Loucy (cell line): ENCODE measurements around the gene FADS2.

Source experiments
- H2AFZ ChIP-seq: fragments of 200-600 bp; sonication (generic); 2 replicates; pipeline ENCODE4 v1.6.0; 2016; ENCODE audit warnings: antibody characterized with exemption, mild to moderate bottlenecking, low read length, moderate library complexity
- H3F3A ChIP-seq: fragments of 200-600 bp; 2 replicates; pipeline ENCODE4 v1.6.0; 2016; ENCODE audit warnings: antibody characterized with exemption, low read depth, mild to moderate bottlenecking
- H3K27me3 ChIP-seq: fragments of 200-600 bp; sonication (generic); 2 replicates; pipeline ENCODE4 v1.6.1; 2014; ENCODE audit warnings: low read length, mild to moderate bottlenecking; ENCODE audit not compliant: insufficient read depth, poor library complexity, severe bottlenecking
- H3K36me3 ChIP-seq: fragments of 200-600 bp; sonication (generic); 2 replicates; pipeline ENCODE4 v1.6.1; 2016; ENCODE audit warnings: low read length; ENCODE audit not compliant: insufficient read depth
- H3K4me1 ChIP-seq: fragments of 200-600 bp; sonication (generic); 2 replicates; pipeline ENCODE4 v1.5.1; 2014; ENCODE audit warnings: low read length, mild to moderate bottlenecking; ENCODE audit not compliant: insufficient read depth, poor library complexity, severe bottlenecking
- H3K4me2 ChIP-seq: fragments of 200-600 bp; sonication (generic); 2 replicates; pipeline ENCODE4 v1.6.0; 2014; ENCODE audit warnings: antibody characterized with exemption, low read length, low read depth, mild to moderate bottlenecking; ENCODE audit not compliant: poor library complexity, severe bottlenecking
- H3K4me3 ChIP-seq: fragments of 200-600 bp; sonication (generic); 2 replicates; pipeline ENCODE4 v1.5.1; 2014; ENCODE audit warnings: low read length, mild to moderate bottlenecking, mixed read lengths; ENCODE audit not compliant: poor library complexity, severe bottlenecking
- H3K79me2 ChIP-seq: fragments of 200-600 bp; sonication (generic); 2 replicates; pipeline ENCODE4 v1.6.1; 2014; ENCODE audit warnings: low read length; ENCODE audit not compliant: insufficient read depth
- H3K9ac ChIP-seq: fragments of 200-600 bp; sonication (generic); 2 replicates; pipeline ENCODE4 v1.6.0; 2014; ENCODE audit warnings: mild to moderate bottlenecking, low read depth, low read length, moderate library complexity; ENCODE audit not compliant: poor library complexity, severe bottlenecking
- H3K9me2 ChIP-seq: fragments of 200-600 bp; sonication (generic); replicated peaks from 2 replicates; pipeline ENCODE4 v1.6.1; 2016; ENCODE audit warnings: low read depth, low read length, mixed read lengths
- H3K9me3 ChIP-seq: fragments of 200-600 bp; sonication (generic); 2 replicates; pipeline ENCODE4 v1.6.1; 2014; ENCODE audit warnings: mild to moderate bottlenecking, antibody characterized with exemption, low read length, low read depth; ENCODE audit not compliant: insufficient read depth
- H4K20me1 ChIP-seq: fragments of 200-600 bp; sonication (generic); 2 replicates; pipeline ENCODE4 v1.6.0; 2014; ENCODE audit warnings: antibody characterized with exemption, low read length, mild to moderate bottlenecking; ENCODE audit not compliant: insufficient read depth, poor library complexity, severe bottlenecking
- EZH2phosphoT487 ChIP-seq: fragments of 200-600 bp; IDR thresholded peaks from 2 replicates; pipeline ENCODE4 v1.6.1; 2018; ENCODE audit warnings: antibody characterized with exemption, mild to moderate bottlenecking, moderate library complexity, borderline replicate concordance
- TF ChIP-seq, protein P1 (sequence below): fragments of 200-600 bp; sonication (generic); conservative IDR thresholded peaks from 2 replicates; pipeline ENCODE4 v1.5.1; 2014; ENCODE audit warnings: mild to moderate bottlenecking, antibody characterized with exemption, low read length

Gene FADS2

DNA sequence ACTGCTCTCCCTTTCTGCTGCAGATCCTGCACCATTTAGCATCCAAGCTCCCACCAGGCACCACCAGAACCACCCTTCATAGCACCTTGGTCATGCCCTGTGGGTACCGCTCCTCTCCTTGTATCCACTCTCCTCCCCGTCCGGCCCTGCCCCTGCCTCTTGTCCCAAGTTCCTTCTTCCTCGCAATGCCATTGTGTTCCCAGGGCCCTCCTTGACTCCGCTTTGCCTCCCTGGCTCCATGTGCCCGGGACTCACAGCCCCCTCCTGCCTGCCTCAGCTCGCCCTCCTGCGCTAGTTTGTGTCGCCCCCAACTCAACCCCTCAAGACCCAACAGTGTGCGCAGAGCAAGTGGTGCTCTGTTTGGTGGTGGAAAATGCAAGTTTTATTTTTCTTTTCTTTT is 10.8 kb downstream of the FADS2 start:
- peaks cover 33% of the 10 kb centered on the region for H3K4me1 ChIP-seq

DNA sequence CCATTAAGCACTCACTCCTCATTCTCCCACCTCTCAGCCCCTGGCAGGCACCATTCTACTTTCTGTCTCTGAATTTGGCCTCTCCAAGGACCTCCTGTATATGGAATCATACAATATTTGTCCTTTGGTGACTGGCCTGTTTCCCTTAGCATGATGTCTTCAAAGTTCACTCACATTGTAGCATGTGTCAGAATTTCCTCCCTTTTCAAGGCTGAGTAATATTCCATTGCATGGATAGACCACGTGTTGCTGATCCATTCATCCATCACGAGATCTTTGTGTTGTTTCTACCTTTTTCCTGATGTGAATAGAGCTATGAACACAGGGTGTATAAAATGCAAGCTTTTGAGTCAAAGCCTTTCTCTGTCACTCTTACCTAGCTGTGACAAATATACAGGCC is 11.6 kb downstream of the FADS2 start:
- no peak overlapping the region for H3K4me2 ChIP-seq
- H3K4me1 ChIP-seq, result peaks cover 28% of the 10 kb centered on the region
- H3K36me3 ChIP-seq, result peaks cover 61% of the 10 kb centered on the region; the same call in 1 of the 2 replicates
- H3K9me3 ChIP-seq, result no peaks in the 10 kb centered on the region
- H3K79me2 ChIP-seq, result peaks cover 62% of the 10 kb centered on the region
- TF ChIP-seq, protein P1, sequence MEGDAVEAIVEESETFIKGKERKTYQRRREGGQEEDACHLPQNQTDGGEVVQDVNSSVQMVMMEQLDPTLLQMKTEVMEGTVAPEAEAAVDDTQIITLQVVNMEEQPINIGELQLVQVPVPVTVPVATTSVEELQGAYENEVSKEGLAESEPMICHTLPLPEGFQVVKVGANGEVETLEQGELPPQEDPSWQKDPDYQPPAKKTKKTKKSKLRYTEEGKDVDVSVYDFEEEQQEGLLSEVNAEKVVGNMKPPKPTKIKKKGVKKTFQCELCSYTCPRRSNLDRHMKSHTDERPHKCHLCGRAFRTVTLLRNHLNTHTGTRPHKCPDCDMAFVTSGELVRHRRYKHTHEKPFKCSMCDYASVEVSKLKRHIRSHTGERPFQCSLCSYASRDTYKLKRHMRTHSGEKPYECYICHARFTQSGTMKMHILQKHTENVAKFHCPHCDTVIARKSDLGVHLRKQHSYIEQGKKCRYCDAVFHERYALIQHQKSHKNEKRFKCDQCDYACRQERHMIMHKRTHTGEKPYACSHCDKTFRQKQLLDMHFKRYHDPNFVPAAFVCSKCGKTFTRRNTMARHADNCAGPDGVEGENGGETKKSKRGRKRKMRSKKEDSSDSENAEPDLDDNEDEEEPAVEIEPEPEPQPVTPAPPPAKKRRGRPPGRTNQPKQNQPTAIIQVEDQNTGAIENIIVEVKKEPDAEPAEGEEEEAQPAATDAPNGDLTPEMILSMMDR, result no peak
- no peak for TF ChIP-seq EZH2phosphoT487
- H2AFZ ChIP-seq, result no peak overlapping the region
- no peak overlapping the region for H3K9ac ChIP-seq
- no peak overlapping the region for H3K4me3 ChIP-seq
- H4K20me1 ChIP-seq, result peaks cover 13% of the 10 kb centered on the region
- H3K27me3 ChIP-seq, result no peaks in the 10 kb centered on the region
- H3K9me2 ChIP-seq, result no peaks in the 10 kb centered on the region
- peaks cover 9% of the 10 kb centered on the region for H3F3A ChIP-seq

More for the DNA sequence above, 10.8 kb downstream of the FADS2 start:
- peaks cover 64% of the 10 kb centered on the region for H3K79me2 ChIP-seq
- peaks cover 14% of the 10 kb centered on the region for H3F3A ChIP-seq
- no peak overlapping the region for H3K4me2 ChIP-seq
- H4K20me1 ChIP-seq, result peaks cover 13% of the 10 kb centered on the region
- H2AFZ ChIP-seq, result no peak overlapping the region
- no peak overlapping the region for H3K4me3 ChIP-seq
- no peaks in the 10 kb centered on the region for H3K9me3 ChIP-seq
- peaks cover 58% of the 10 kb centered on the region; the same call in 1 of the 2 replicates for H3K36me3 ChIP-seq
- no peak for TF ChIP-seq EZH2phosphoT487
- TF ChIP-seq, protein P1, result no peak
- no peaks in the 10 kb centered on the region for H3K27me3 ChIP-seq
- H3K9ac ChIP-seq, result no peak overlapping the region
- no peaks in the 10 kb centered on the region for H3K9me2 ChIP-seq

DNA sequence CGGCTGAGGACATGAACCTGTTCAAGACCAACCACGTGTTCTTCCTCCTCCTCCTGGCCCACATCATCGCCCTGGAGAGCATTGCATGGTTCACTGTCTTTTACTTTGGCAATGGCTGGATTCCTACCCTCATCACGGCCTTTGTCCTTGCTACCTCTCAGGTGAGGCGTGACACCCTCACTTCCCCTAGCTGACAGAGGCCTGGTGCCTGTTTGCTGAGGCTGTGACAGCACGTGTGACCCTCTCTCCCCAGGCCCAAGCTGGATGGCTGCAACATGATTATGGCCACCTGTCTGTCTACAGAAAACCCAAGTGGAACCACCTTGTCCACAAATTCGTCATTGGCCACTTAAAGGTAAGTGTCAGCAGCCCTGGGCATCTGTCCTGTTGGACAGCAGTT is 12.3 kb downstream of the FADS2 start:
- H3K79me2 ChIP-seq, result peaks cover 62% of the 10 kb centered on the region
- TF ChIP-seq EZH2phosphoT487, result no peak
- TF ChIP-seq, protein P1, result no peak
- H4K20me1 ChIP-seq, result peaks cover 13% of the 10 kb centered on the region
- H3F3A ChIP-seq, result peaks cover 4% of the 10 kb centered on the region; the same call in 1 of the 2 replicates
- peaks cover 23% of the 10 kb centered on the region for H3K4me1 ChIP-seq
- H3K9me3 ChIP-seq, result no peaks in the 10 kb centered on the region
- no peak overlapping the region for H3K9ac ChIP-seq
- no peaks in the 10 kb centered on the region for H3K27me3 ChIP-seq
- H3K36me3 ChIP-seq, result peaks cover 67% of the 10 kb centered on the region; the same call in 1 of the 2 replicates
- H2AFZ ChIP-seq, result no peak overlapping the region
- no peaks in the 10 kb centered on the region for H3K9me2 ChIP-seq
- no peak overlapping the region for H3K4me2 ChIP-seq
- H3K4me3 ChIP-seq, result no peak overlapping the region
